ENCODE measurements around the gene WDR45. TPM values are rescaled to one million over a fixed set of nuclear protein-coding genes. Genes with fewer than 3 reads are reported as not detected.

WDR45 gene
- total and polyA plus RNA-seq, 7 donors: 67.3 to 102 (median 85.7) TPM

DNA sequence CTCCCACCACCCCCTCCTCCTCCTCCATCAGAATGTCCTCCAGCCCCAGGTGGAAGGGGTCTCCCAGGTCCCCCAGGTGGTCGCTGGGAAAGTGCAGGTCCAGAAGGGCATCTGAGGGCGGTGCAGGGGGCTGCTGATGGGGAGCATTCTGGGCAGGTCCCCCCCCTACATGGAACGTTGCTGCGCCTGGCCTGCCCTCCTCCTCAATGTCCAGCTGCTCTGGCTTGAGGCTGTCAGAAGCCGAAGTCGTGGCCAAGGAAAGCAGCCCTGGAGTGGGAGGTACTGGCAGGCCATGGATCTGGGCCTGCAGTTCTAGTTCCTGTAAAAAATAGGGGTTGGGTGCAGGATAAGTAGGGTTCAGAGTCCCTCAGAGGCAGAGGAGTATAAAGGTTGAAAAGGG, 49.4 kb downstream of the WDR45 start:
- Histone ChIP-seq H3K36me3 (ENCODE audit: insufficient read depth in 1 of 2, low read depth in 1 of 2) (peaks cover 0 to 58% of the 10 kb centered on the region in 2 donors), H3K9me3 (no peaks in the 10 kb centered on the region), H3K27ac (no peak overlapping the region), H3K4me3 (no peak overlapping the region), H3K27me3 (ENCODE audit: insufficient read depth in 3 of 3, low read length in 2 of 3) (no peaks in the 10 kb centered on the region), H3K4me1 (no peaks in the 10 kb centered on the region)
- intact Hi-C loops (cut with DNase I): no loop called here
- 71 to 82% (median 72%) methylated on average over 6 of the region's 6 CpGs for WGBS, 3 donors
- ATAC-seq (peak in 1 of 4 donors; percentile 20), DNase-seq (no peak)
- TF ChIP-seq, protein P1, sequence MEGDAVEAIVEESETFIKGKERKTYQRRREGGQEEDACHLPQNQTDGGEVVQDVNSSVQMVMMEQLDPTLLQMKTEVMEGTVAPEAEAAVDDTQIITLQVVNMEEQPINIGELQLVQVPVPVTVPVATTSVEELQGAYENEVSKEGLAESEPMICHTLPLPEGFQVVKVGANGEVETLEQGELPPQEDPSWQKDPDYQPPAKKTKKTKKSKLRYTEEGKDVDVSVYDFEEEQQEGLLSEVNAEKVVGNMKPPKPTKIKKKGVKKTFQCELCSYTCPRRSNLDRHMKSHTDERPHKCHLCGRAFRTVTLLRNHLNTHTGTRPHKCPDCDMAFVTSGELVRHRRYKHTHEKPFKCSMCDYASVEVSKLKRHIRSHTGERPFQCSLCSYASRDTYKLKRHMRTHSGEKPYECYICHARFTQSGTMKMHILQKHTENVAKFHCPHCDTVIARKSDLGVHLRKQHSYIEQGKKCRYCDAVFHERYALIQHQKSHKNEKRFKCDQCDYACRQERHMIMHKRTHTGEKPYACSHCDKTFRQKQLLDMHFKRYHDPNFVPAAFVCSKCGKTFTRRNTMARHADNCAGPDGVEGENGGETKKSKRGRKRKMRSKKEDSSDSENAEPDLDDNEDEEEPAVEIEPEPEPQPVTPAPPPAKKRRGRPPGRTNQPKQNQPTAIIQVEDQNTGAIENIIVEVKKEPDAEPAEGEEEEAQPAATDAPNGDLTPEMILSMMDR (IDR thresholded peaks at IDR 0.05): no peak

DNA sequence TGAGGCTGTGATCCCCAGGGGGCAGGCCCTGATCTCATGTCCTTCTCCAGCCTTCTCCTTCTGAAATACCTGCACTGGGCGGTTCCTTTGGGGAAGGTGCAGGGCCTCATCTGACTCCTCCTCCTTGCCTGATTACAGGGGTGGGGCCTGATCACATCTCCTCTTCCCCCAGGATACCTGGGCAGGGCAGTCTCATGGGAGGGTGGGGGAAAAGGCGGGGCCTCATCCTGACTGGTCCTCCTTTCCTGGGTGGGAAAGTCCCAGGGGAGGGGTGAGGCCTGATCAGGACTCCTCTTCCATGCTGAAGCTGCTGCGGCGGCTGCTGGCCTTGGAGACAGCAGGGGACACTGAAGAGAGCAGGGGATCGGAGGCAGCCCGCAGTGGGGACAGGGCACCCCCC, 49.8 kb downstream of the WDR45 start:
- TF ChIP-seq, protein P1 (IDR thresholded peaks at IDR 0.05): no peak
- Histone ChIP-seq H3K4me1 (no peaks in the 10 kb centered on the region), H3K4me3 (no peak overlapping the region), H3K36me3 (ENCODE audit: insufficient read depth in 1 of 2, low read depth in 1 of 2) (peaks cover 0 to 59% of the 10 kb centered on the region in 2 donors), H3K9me3 (no peaks in the 10 kb centered on the region), H3K27ac (no peak overlapping the region), H3K27me3 (ENCODE audit: insufficient read depth in 3 of 3, low read length in 2 of 3) (no peaks in the 10 kb centered on the region)
- ATAC-seq (peak in 2 of 4 donors; percentile 13 to 18), DNase-seq (peak in 1 of 2 donors; percentile 49)
- intact Hi-C loops (cut with DNase I): no loop called here
- WGBS, 3 donors: 88 to 100% (median 94%) methylated on average over 2 to 6 of the region's 6 CpGs

Other genes starting within 250 kb of the WDR45 start
- gene PCSK1N, start 244.3 kb downstream of the WDR45 start, total RNA-seq: under 1 TPM in 1 of 4 donors, not detected in 3; 0.44 TPM
- gene PCSK1N, start 244.3 kb downstream of the WDR45 start, polyA plus RNA-seq: not detected
- gene TIMM17B, start 182.1 kb downstream of the WDR45 start, total RNA-seq: 10 to 100 TPM; 56.6 to 76.2 (median 65.1) TPM
- gene TIMM17B, start 182.1 kb downstream of the WDR45 start, polyA plus RNA-seq: 10 to 100 TPM; 63.1 to 91.6 (median 78.4) TPM
- gene PQBP1, start 182.0 kb downstream of the WDR45 start, total RNA-seq: 10 to 100 TPM; 51.8 to 65.7 (median 60.6) TPM
- gene PQBP1, start 182.0 kb downstream of the WDR45 start, polyA plus RNA-seq: 10 to 100 TPM; 71.0 to 98.8 (median 77.2) TPM
- 10 to 100 TPM in 2 of 4 donors, 1 to 10 TPM in 2; 8.8 to 13.4 (median 11.2) TPM for gene SLC35A2, start 168.2 kb downstream of the WDR45 start, total RNA-seq
- gene SLC35A2, start 168.2 kb downstream of the WDR45 start, polyA plus RNA-seq: 10 to 100 TPM; 13.2 to 26.1 (median 19.7) TPM
- 1 to 10 TPM; 1.1 to 2.3 (median 1.6) TPM for gene PIM2, start 160.9 kb downstream of the WDR45 start, total RNA-seq
- gene PIM2, start 160.9 kb downstream of the WDR45 start, polyA plus RNA-seq: 1 to 10 TPM; 1.4 to 3.7 (median 1.6) TPM
- 10 to 100 TPM; 21.4 to 38.7 (median 28.5) TPM for gene OTUD5, start 122.3 kb downstream of the WDR45 start, total RNA-seq
- gene OTUD5, start 122.3 kb downstream of the WDR45 start, polyA plus RNA-seq: 10 to 100 TPM; 17.5 to 34.8 (median 18.6) TPM
- gene KCND1, start 108.0 kb downstream of the WDR45 start, total RNA-seq: under 1 TPM; 0.18 to 0.41 (median 0.25) TPM
- under 1 TPM; 0.03 to 0.44 (median 0.30) TPM for gene KCND1, start 108.0 kb downstream of the WDR45 start, polyA plus RNA-seq
- 10 to 100 TPM; 16.5 to 23.6 (median 19.4) TPM for gene GRIPAP1, start 77.6 kb downstream of the WDR45 start, total RNA-seq
- 10 to 100 TPM; 12.6 to 17.5 (median 13.4) TPM for gene GRIPAP1, start 77.6 kb downstream of the WDR45 start, polyA plus RNA-seq
- 10 to 100 TPM; 18.1 to 46.5 (median 30.4) TPM for gene TFE3, start 36.5 kb downstream of the WDR45 start, total RNA-seq
- 10 to 100 TPM; 16.9 to 55.2 (median 32.3) TPM for gene TFE3, start 36.5 kb downstream of the WDR45 start, polyA plus RNA-seq
- gene CCDC120, start 20.9 kb downstream of the WDR45 start, total RNA-seq: 1 to 10 TPM in 2 of 4 donors, under 1 TPM in 2; 0.76 to 1.2 (median 0.95) TPM
- gene CCDC120, start 20.9 kb downstream of the WDR45 start, polyA plus RNA-seq: under 1 TPM; 0.40 to 0.48 (median 0.43) TPM
- gene PRAF2, start 5.9 kb downstream of the WDR45 start, total RNA-seq: 1 to 10 TPM; 4.3 to 9.1 (median 6.6) TPM
- 10 to 100 TPM in 2 of 3 donors, 1 to 10 TPM in 1; 9.7 to 12.5 (median 11.4) TPM for gene PRAF2, start 5.9 kb downstream of the WDR45 start, polyA plus RNA-seq
- 10 to 100 TPM; 26.7 to 28.8 (median 27.7) TPM for gene GPKOW, start 43.8 kb upstream of the WDR45 start, total RNA-seq
- 10 to 100 TPM; 25.9 to 29.4 (median 26.9) TPM for gene GPKOW, start 43.8 kb upstream of the WDR45 start, polyA plus RNA-seq
- gene MAGIX, start 82.9 kb upstream of the WDR45 start, total RNA-seq: 1 to 10 TPM; 2.9 to 3.7 (median 3.5) TPM
- gene MAGIX, start 82.9 kb upstream of the WDR45 start, polyA plus RNA-seq: 1 to 10 TPM; 5.2 to 8.0 (median 5.3) TPM
- 10 to 100 TPM; 17.8 to 80.7 (median 74.0) TPM for gene PLP2, start 92.0 kb upstream of the WDR45 start, total RNA-seq
- 100 to 1,000 TPM in 2 of 3 donors, 10 to 100 TPM in 1; 76.5 to 320 (median 113) TPM for gene PLP2, start 92.0 kb upstream of the WDR45 start, polyA plus RNA-seq
- gene PRICKLE3, start 106.5 kb upstream of the WDR45 start, total RNA-seq: 10 to 100 TPM; 14.1 to 17.6 (median 16.3) TPM
- gene PRICKLE3, start 106.5 kb upstream of the WDR45 start, polyA plus RNA-seq: 10 to 100 TPM in 2 of 3 donors, 1 to 10 TPM in 1; 7.5 to 23.6 (median 18.1) TPM
- gene SYP, start 120.3 kb upstream of the WDR45 start, total RNA-seq: 1 to 10 TPM in 2 of 4 donors, under 1 TPM in 2; 0.37 to 1.2 (median 0.83) TPM
- gene SYP, start 120.3 kb upstream of the WDR45 start, polyA plus RNA-seq: 1 to 10 TPM in 2 of 3 donors, under 1 TPM in 1; 0.76 to 1.6 (median 1.4) TPM
- under 1 TPM in 2 of 4 donors, not detected in 2; 0.04 to 0.12 TPM for gene CACNA1F, start 153.5 kb upstream of the WDR45 start, total RNA-seq
- gene CACNA1F, start 153.5 kb upstream of the WDR45 start, polyA plus RNA-seq: under 1 TPM in 2 of 3 donors, not detected in 1; 0.01 TPM
- 10 to 100 TPM in 3 of 4 donors, 1 to 10 TPM in 1; 9.6 to 14.7 (median 11.4) TPM for gene CCDC22, start 155.6 kb upstream of the WDR45 start, total RNA-seq
- 10 to 100 TPM; 11.6 to 16.1 (median 15.4) TPM for gene CCDC22, start 155.6 kb upstream of the WDR45 start, polyA plus RNA-seq
- not detected for gene FOXP3, start 184.8 kb upstream of the WDR45 start, total RNA-seq
- gene FOXP3, start 184.8 kb upstream of the WDR45 start, polyA plus RNA-seq: under 1 TPM in 2 of 3 donors, not detected in 1; 0.03 to 0.05 TPM
- 10 to 100 TPM; 17.3 to 25.5 (median 22.7) TPM for gene PPP1R3F, start 189.9 kb upstream of the WDR45 start, total RNA-seq
- 10 to 100 TPM; 13.9 to 29.8 (median 28.3) TPM for gene PPP1R3F, start 189.9 kb upstream of the WDR45 start, polyA plus RNA-seq
- gene GAGE10, start 223.8 kb upstream of the WDR45 start, total RNA-seq: not detected
- not detected for gene GAGE10, start 223.8 kb upstream of the WDR45 start, polyA plus RNA-seq
- gene GAGE12J, start 242.2 kb upstream of the WDR45 start, total RNA-seq: not detected
- gene GAGE12J, start 242.2 kb upstream of the WDR45 start, polyA plus RNA-seq: not detected

Measured in psoas muscle (tissue), 8 donors.